GM23338 (cell line): ENCODE results near the gene NCKAP5. TPM values are rescaled to one million over a fixed set of nuclear protein-coding genes. Genes with fewer than 3 reads are reported as not detected.

Experiments
- ATAC-seq: fragments of 200-7000 bp; cut with Tn5 transposase; 3 replicates; pipeline ENCODE4 v1.9.1; 2020
- DNase-seq: peaks from one replicate; pipeline ENCODE4 v3.0.0-alpha.2; 2015; ENCODE audit warnings: low spot score
- H2AFZ ChIP-seq: fragments of 200-600 bp; sonication (generic); 2 replicates; pipeline ENCODE4 v1.8.0; 2016; ENCODE audit warnings: antibody characterized with exemption, mild to moderate bottlenecking, moderate library complexity
- H3F3A ChIP-seq: fragments of 200-600 bp; sonication (generic); replicated peaks from 2 replicates; pipeline ENCODE4 v1.8.0; 2017; ENCODE audit warnings: antibody characterized with exemption, mixed run types, low read depth
- H3K27ac ChIP-seq: fragments of 200-600 bp; sonication (generic); 2 replicates; pipeline ENCODE4 v1.6.1; 2016; ENCODE audit warnings: low read depth
- H3K27me3 ChIP-seq: fragments of 200-600 bp; sonication (generic); 2 replicates; pipeline ENCODE4 v1.8.0; 2016; ENCODE audit warnings: mild to moderate bottlenecking, mixed run types, moderate library complexity; ENCODE audit not compliant: insufficient read depth
- H3K36me3 ChIP-seq: fragments of 200-600 bp; sonication (generic); 2 replicates; pipeline ENCODE4 v1.8.0; 2016; ENCODE audit warnings: mild to moderate bottlenecking; ENCODE audit not compliant: insufficient read depth
- H3K4me1 ChIP-seq: fragments of 200-600 bp; sonication (generic); 2 replicates; pipeline ENCODE4 v1.8.0; 2016; ENCODE audit warnings: mild to moderate bottlenecking, moderate library complexity; ENCODE audit not compliant: insufficient read depth
- H3K4me2 ChIP-seq: fragments of 200-600 bp; sonication (generic); 2 replicates; pipeline ENCODE4 v1.7.1; 2017; ENCODE audit warnings: mixed run types
- H3K4me3 ChIP-seq: fragments of 200-600 bp; sonication (generic); 2 replicates; pipeline ENCODE4 v1.6.1; 2016; ENCODE audit warnings: mixed run types
- H3K79me2 ChIP-seq: fragments of 200-600 bp; sonication (generic); replicated peaks from 2 replicates; pipeline ENCODE4 v1.8.0; 2017; ENCODE audit warnings: mild to moderate bottlenecking; ENCODE audit not compliant: insufficient read depth
- H3K9me2 ChIP-seq: fragments of 200-600 bp; sonication (generic); 2 replicates; pipeline ENCODE4 v1.8.0; 2017; ENCODE audit not compliant: insufficient read depth
- H4K20me1 ChIP-seq: fragments of 200-600 bp; sonication (generic); replicated peaks from 2 replicates; pipeline ENCODE4 v1.8.0; 2017; ENCODE audit warnings: mild to moderate bottlenecking; ENCODE audit not compliant: insufficient read depth
- H3K27ac Mint-ChIP-seq: 2 replicates; pipeline ENCODE4 v1.8.0; 2020; ENCODE audit warnings: inconsistent platforms, mild to moderate bottlenecking, moderate library complexity, mixed read lengths
- H3K27me3 Mint-ChIP-seq: 3 replicates; pipeline ENCODE4 v1.8.0; 2022; ENCODE audit warnings: low read depth, mild to moderate bottlenecking, moderate library complexity, mixed read lengths, inconsistent platforms; ENCODE audit not compliant: insufficient read depth, poor library complexity
- H3K36me3 Mint-ChIP-seq: 3 replicates; pipeline ENCODE4 v1.8.0; 2021; ENCODE audit warnings: low read depth, mild to moderate bottlenecking, inconsistent platforms, moderate library complexity, mixed read lengths
- H3K4me1 Mint-ChIP-seq: 3 replicates; pipeline ENCODE4 v1.8.0; 2020; ENCODE audit warnings: mild to moderate bottlenecking, inconsistent platforms, mixed read lengths
- H3K4me3 Mint-ChIP-seq: 3 replicates; pipeline ENCODE4 v1.8.0; 2021; ENCODE audit warnings: moderate library complexity, mild to moderate bottlenecking, inconsistent platforms, mixed read lengths
- H3K9me3 Mint-ChIP-seq: 3 replicates; pipeline ENCODE4 v1.8.0; 2020; ENCODE audit warnings: moderate library complexity, mild to moderate bottlenecking, inconsistent platforms, mixed read lengths
- CREB1 ChIP-seq: fragments of 250-450 bp; sonication (Bioruptor Pico); IDR thresholded peaks from 2 replicates; pipeline ENCODE4 v1.5.0; 2020; ENCODE audit warnings: low read depth, mild to moderate bottlenecking, moderate library complexity
- EZH2 ChIP-seq: fragments of 200-600 bp; sonication (generic); IDR thresholded peaks from one replicate; pipeline ENCODE4 v1.8.0; 2017; ENCODE audit warnings: antibody characterized with exemption, mild to moderate bottlenecking, low read depth; ENCODE audit not compliant: unreplicated experiment
- EZH2phosphoT487 ChIP-seq: fragments of 200-600 bp; sonication (generic); IDR thresholded peaks from one replicate; pipeline ENCODE4 v1.8.1; 2018; ENCODE audit warnings: antibody characterized with exemption; ENCODE audit not compliant: unreplicated experiment
- JUNB ChIP-seq: IDR thresholded peaks from one replicate; pipeline ENCODE4 v1.6.1; 2016; ENCODE audit warnings: antibody characterized with exemption; ENCODE audit not compliant: unreplicated experiment
- NANOG ChIP-seq: IDR thresholded peaks from 2 replicates; pipeline ENCODE4 v1.6.1; 2016; ENCODE audit warnings: antibody characterized with exemption, borderline replicate concordance
- POLR2AphosphoS5 ChIP-seq: IDR thresholded peaks from 2 replicates; pipeline ENCODE4 v1.6.1; 2016; ENCODE audit warnings: antibody characterized with exemption, low read depth
- STAT1 ChIP-seq: IDR thresholded peaks from one replicate; pipeline ENCODE4 v1.6.1; 2016; ENCODE audit warnings: antibody characterized with exemption; ENCODE audit not compliant: unreplicated experiment
- ZNF114 ChIP-seq: fragments of 250-450 bp; sonication (Bioruptor Pico); IDR thresholded peaks from 2 replicates; pipeline ENCODE4 v1.5.0; 2020; ENCODE audit warnings: mild to moderate bottlenecking, moderate library complexity
- ZNF331 ChIP-seq: fragments of 250-450 bp; sonication (Bioruptor Pico); IDR thresholded peaks from 2 replicates; pipeline ENCODE4 v1.5.0; 2020; ENCODE audit warnings: low read depth, mild to moderate bottlenecking, moderate library complexity
- polyA plus RNA-seq: library from polyadenylated mRNA; unstranded; fragments of >200 nt; fragmentation: Nextera tagmentation; extraction: Ambion mirVana; gene quantifications from 2 replicates; pipeline ENCODE4 v1.2.1, GENCODE V29; 2016
- total RNA-seq: library from RNA; depleted of rRNA; stranded (reverse); fragments of >200 nt; shearing (Covaris generic); gene quantifications from 2 replicates; pipeline ENCODE4 v1.2.3, GENCODE V29; 2014
- TF ChIP-seq, protein P1 (sequence below): IDR thresholded peaks from 2 replicates; pipeline ENCODE4 v1.6.1; 2016; ENCODE audit warnings: antibody characterized with exemption
- TF ChIP-seq, protein P2 (sequence below): IDR thresholded peaks from one replicate; pipeline ENCODE4 v1.6.1; 2018; ENCODE audit warnings: antibody characterized with exemption; ENCODE audit not compliant: unreplicated experiment
- TF ChIP-seq, protein P3 (sequence below): fragments of 250-450 bp; sonication (Bioruptor Pico); IDR thresholded peaks from 2 replicates; pipeline ENCODE4 v1.5.0; 2020; ENCODE audit warnings: mild to moderate bottlenecking, moderate library complexity
- TF ChIP-seq, protein P4 (sequence below), 2 experiments: fragments of 200-600 bp in 1 of 2; sonication (generic) in 1 of 2; conservative IDR thresholded peaks; 2 replicates each; pipeline versions ENCODE4 v1.5.1 to v1.6.1; 2016 to 2017; ENCODE audit warnings: antibody characterized with exemption in 2 of 2, low read depth in 2 of 2, mild to moderate bottlenecking in 2 of 2, moderate library complexity in 1 of 2

The NCKAP5 gene
- total and polyA plus RNA-seq, 2 experiments from 2014 or later, result 0.34 to 0.73 TPM

DNA sequence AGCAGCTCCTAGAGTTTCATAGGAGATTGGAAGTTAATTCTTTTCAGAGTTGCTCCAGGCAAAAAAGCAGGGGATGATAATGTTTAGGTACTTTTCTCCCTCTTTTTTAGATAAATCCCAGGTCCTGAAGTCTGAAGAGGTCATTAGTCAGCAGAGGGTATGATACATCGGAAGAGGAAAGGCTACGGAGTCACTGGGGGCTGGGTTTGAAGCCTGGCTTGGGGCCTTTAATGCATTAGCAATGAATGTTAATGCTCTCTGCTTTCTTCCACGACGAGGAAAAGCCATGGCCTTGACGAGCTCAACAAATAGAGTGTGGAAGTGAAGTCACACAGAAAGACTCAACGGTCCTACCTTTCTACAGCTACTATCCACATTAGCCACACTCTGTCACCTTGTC lies 235.1 kb downstream of the NCKAP5 start:
- Histone ChIP-seq H3K79me2 (no peaks in the 10 kb centered on the region), H3F3A (no peaks in the 10 kb centered on the region), H3K9me2 (peaks cover 12% of the 10 kb centered on the region; the same call in 1 of the 2 replicates), H3K4me1 (0 out of 2 replicates have a peak, but pooled peaks cover 4% of the 10 kb centered on the region), H3K27me3 (no peaks in the 10 kb centered on the region), H3K36me3 (no peaks in the 10 kb centered on the region), H2AFZ (no peak overlapping the region; the same call in 1 of the 2 replicates), H4K20me1 (no peaks in the 10 kb centered on the region), H3K4me3 (no peak overlapping the region), H3K27ac (no peak overlapping the region), H3K4me2 (no peak overlapping the region)
- Mint-ChIP-seq H3K36me3 (no peaks in the 10 kb centered on the region), H3K4me3 (no peak overlapping the region), H3K9me3 (no peaks in the 10 kb centered on the region), H3K27ac (no peak overlapping the region), H3K4me1 (peaks cover 12% of the 10 kb centered on the region), H3K27me3 (no peaks in the 10 kb centered on the region)
- TF ChIP-seq CREB1, result no peak
- TF ChIP-seq, protein P1, sequence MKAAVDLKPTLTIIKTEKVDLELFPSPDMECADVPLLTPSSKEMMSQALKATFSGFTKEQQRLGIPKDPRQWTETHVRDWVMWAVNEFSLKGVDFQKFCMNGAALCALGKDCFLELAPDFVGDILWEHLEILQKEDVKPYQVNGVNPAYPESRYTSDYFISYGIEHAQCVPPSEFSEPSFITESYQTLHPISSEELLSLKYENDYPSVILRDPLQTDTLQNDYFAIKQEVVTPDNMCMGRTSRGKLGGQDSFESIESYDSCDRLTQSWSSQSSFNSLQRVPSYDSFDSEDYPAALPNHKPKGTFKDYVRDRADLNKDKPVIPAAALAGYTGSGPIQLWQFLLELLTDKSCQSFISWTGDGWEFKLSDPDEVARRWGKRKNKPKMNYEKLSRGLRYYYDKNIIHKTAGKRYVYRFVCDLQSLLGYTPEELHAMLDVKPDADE, result no peak
- TF ChIP-seq ZNF331 (CRISPR knock-in tag), result no peak
- TF ChIP-seq EZH2, result no peak
- TF ChIP-seq, protein P2, sequence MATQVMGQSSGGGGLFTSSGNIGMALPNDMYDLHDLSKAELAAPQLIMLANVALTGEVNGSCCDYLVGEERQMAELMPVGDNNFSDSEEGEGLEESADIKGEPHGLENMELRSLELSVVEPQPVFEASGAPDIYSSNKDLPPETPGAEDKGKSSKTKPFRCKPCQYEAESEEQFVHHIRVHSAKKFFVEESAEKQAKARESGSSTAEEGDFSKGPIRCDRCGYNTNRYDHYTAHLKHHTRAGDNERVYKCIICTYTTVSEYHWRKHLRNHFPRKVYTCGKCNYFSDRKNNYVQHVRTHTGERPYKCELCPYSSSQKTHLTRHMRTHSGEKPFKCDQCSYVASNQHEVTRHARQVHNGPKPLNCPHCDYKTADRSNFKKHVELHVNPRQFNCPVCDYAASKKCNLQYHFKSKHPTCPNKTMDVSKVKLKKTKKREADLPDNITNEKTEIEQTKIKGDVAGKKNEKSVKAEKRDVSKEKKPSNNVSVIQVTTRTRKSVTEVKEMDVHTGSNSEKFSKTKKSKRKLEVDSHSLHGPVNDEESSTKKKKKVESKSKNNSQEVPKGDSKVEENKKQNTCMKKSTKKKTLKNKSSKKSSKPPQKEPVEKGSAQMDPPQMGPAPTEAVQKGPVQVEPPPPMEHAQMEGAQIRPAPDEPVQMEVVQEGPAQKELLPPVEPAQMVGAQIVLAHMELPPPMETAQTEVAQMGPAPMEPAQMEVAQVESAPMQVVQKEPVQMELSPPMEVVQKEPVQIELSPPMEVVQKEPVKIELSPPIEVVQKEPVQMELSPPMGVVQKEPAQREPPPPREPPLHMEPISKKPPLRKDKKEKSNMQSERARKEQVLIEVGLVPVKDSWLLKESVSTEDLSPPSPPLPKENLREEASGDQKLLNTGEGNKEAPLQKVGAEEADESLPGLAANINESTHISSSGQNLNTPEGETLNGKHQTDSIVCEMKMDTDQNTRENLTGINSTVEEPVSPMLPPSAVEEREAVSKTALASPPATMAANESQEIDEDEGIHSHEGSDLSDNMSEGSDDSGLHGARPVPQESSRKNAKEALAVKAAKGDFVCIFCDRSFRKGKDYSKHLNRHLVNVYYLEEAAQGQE, result no peak
- no peak for TF ChIP-seq ZNF114 (CRISPR knock-in tag)
- TF ChIP-seq, protein P3, sequence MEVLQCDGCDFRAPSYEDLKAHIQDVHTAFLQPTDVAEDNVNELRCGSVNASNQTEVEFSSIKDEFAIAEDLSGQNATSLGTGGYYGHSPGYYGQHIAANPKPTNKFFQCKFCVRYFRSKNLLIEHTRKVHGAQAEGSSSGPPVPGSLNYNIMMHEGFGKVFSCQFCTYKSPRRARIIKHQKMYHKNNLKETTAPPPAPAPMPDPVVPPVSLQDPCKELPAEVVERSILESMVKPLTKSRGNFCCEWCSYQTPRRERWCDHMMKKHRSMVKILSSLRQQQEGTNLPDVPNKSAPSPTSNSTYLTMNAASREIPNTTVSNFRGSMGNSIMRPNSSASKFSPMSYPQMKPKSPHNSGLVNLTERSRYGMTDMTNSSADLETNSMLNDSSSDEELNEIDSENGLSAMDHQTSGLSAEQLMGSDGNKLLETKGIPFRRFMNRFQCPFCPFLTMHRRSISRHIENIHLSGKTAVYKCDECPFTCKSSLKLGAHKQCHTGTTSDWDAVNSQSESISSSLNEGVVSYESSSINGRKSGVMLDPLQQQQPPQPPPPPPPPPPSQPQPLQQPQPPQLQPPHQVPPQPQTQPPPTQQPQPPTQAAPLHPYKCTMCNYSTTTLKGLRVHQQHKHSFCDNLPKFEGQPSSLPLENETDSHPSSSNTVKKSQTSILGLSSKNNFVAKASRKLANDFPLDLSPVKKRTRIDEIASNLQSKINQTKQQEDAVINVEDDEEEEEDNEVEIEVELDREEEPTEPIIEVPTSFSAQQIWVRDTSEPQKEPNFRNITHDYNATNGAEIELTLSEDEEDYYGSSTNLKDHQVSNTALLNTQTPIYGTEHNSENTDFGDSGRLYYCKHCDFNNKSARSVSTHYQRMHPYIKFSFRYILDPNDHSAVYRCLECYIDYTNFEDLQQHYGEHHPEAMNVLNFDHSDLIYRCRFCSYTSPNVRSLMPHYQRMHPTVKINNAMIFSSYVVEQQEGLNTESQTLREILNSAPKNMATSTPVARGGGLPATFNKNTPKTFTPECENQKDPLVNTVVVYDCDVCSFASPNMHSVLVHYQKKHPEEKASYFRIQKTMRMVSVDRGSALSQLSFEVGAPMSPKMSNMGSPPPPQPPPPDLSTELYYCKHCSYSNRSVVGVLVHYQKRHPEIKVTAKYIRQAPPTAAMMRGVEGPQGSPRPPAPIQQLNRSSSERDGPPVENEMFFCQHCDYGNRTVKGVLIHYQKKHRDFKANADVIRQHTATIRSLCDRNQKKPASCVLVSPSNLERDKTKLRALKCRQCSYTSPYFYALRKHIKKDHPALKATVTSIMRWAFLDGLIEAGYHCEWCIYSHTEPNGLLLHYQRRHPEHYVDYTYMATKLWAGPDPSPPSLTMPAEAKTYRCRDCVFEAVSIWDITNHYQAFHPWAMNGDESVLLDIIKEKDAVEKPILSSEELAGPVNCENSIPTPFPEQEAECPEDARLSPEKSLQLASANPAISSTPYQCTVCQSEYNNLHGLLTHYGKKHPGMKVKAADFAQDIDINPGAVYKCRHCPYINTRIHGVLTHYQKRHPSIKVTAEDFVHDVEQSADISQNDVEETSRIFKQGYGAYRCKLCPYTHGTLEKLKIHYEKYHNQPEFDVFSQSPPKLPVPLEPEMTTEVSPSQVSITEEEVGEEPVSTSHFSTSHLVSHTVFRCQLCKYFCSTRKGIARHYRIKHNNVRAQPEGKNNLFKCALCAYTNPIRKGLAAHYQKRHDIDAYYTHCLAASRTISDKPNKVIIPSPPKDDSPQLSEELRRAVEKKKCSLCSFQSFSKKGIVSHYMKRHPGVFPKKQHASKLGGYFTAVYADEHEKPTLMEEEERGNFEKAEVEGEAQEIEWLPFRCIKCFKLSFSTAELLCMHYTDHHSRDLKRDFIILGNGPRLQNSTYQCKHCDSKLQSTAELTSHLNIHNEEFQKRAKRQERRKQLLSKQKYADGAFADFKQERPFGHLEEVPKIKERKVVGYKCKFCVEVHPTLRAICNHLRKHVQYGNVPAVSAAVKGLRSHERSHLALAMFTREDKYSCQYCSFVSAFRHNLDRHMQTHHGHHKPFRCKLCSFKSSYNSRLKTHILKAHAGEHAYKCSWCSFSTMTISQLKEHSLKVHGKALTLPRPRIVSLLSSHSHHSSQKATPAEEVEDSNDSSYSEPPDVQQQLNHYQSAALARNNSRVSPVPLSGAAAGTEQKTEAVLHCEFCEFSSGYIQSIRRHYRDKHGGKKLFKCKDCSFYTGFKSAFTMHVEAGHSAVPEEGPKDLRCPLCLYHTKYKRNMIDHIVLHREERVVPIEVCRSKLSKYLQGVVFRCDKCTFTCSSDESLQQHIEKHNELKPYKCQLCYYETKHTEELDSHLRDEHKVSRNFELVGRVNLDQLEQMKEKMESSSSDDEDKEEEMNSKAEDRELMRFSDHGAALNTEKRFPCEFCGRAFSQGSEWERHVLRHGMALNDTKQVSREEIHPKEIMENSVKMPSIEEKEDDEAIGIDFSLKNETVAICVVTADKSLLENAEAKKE (CRISPR knock-in tag), result no peak
- no peak for TF ChIP-seq STAT1
- TF ChIP-seq JUNB, result no peak
- TF ChIP-seq, protein P4, sequence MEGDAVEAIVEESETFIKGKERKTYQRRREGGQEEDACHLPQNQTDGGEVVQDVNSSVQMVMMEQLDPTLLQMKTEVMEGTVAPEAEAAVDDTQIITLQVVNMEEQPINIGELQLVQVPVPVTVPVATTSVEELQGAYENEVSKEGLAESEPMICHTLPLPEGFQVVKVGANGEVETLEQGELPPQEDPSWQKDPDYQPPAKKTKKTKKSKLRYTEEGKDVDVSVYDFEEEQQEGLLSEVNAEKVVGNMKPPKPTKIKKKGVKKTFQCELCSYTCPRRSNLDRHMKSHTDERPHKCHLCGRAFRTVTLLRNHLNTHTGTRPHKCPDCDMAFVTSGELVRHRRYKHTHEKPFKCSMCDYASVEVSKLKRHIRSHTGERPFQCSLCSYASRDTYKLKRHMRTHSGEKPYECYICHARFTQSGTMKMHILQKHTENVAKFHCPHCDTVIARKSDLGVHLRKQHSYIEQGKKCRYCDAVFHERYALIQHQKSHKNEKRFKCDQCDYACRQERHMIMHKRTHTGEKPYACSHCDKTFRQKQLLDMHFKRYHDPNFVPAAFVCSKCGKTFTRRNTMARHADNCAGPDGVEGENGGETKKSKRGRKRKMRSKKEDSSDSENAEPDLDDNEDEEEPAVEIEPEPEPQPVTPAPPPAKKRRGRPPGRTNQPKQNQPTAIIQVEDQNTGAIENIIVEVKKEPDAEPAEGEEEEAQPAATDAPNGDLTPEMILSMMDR (conservative IDR thresholded peaks at IDR 0.05; ENCODE audit: low read depth in 2 of 2), result no peak
- no peak for TF ChIP-seq NANOG
- no peak for TF ChIP-seq EZH2phosphoT487
- TF ChIP-seq POLR2AphosphoS5, result no peak
- no peak for DNase-seq
- ATAC-seq, result no peak
